H1 (cell line): Measurements from ENCODE around the gene SH2D1B. TPM values are rescaled to one million over a fixed set of nuclear protein-coding genes. Genes with fewer than 3 reads are reported as not detected.

Source experiments
- CTCF ChIA-PET: fragments of 300-600 bp; sonication (Branson Sonifier 250); formaldehyde crosslinking; loops from one replicate; lab custom pipeline; 2021; ENCODE audit not compliant: partially characterized antibody; lab: Charles Lee
- POLR2A ChIA-PET: fragments of 300-600 bp; sonication (Branson Sonifier 250); formaldehyde crosslinking; loops from one replicate; lab custom pipeline; 2021; ENCODE audit warnings: inconsistent platforms; ENCODE audit not compliant: partially characterized antibody; lab: Charles Lee
- DNase-seq, 2 experiments: peaks; one replicate each; pipeline versions ENCODE4 v3.0.0 to v3.0.0-alpha.2; 2010 to 2022; ENCODE audit warnings: low spot score in 2 of 2, low read depth in 1 of 2, mixed read lengths in 1 of 2
- FAIRE-seq: peaks from 2 replicates; lab custom pipeline; 2011; peaks lifted over from hg19 to GRCh38; lab: Jason Lieb, UNC
- H2AFZ ChIP-seq: 2 replicates; pipeline ENCODE4 v1.8.1; 2012; ENCODE audit warnings: low read length, inconsistent platforms
- H2AK5ac ChIP-seq: 2 replicates; pipeline ENCODE4 v1.6.1; 2013; ENCODE audit warnings: low read depth, low read length
- H2BK120ac ChIP-seq: replicated peaks from 2 replicates; pipeline ENCODE3; 2013; ENCODE audit warnings: low read depth, low read length, inconsistent platforms
- H2BK12ac ChIP-seq: 2 replicates; pipeline ENCODE4 v1.6.1; 2013; ENCODE audit warnings: low read depth, low read length
- H2BK15ac ChIP-seq: 2 replicates; pipeline ENCODE4 v1.6.1; 2013; ENCODE audit warnings: low read length
- H2BK20ac ChIP-seq: 2 replicates; pipeline ENCODE4 v1.6.1; 2013; ENCODE audit warnings: low read length
- H2BK5ac ChIP-seq: 2 replicates; pipeline ENCODE4 v1.6.1; 2013; ENCODE audit warnings: low read depth, low read length
- H3K14ac ChIP-seq: 2 replicates; pipeline ENCODE4 v1.6.1; 2013; ENCODE audit warnings: inconsistent platforms; ENCODE audit not compliant: insufficient read length
- H3K18ac ChIP-seq: 2 replicates; pipeline ENCODE4 v1.6.1; 2013; ENCODE audit warnings: low read length; ENCODE audit errors: extremely low read depth
- H3K23ac ChIP-seq: 2 replicates; pipeline ENCODE4 v1.6.1; 2013; ENCODE audit warnings: inconsistent platforms; ENCODE audit not compliant: insufficient read length
- H3K23me2 ChIP-seq: 2 replicates; pipeline ENCODE4 v1.6.1; 2013; ENCODE audit warnings: low read depth, low read length
- H3K27ac ChIP-seq: 2 replicates; pipeline ENCODE4 v1.6.1; 2011; ENCODE audit warnings: low read depth, low read length, inconsistent platforms
- H3K27me3 ChIP-seq, 4 experiments: replicated peaks in 1 of 4; 1 replicate in 1 of 4; 2 replicates in 3 of 4; pipeline versions ENCODE4 v1.6.1 to v1.8.1; 2011 to 2013; ENCODE audit warnings: low read length in 3 of 4, mild to moderate bottlenecking in 3 of 4, inconsistent platforms in 2 of 4, mixed read lengths in 2 of 4, moderate library complexity in 1 of 4; ENCODE audit not compliant: control insufficient read depth in 3 of 4, insufficient read depth in 3 of 4; ENCODE audit errors: extremely low read depth in 1 of 4
- H3K36me3 ChIP-seq, 4 experiments: 2 replicates each; pipeline versions ENCODE4 v1.6.1 to v1.8.1; 2011 to 2013; ENCODE audit warnings: mild to moderate bottlenecking in 4 of 4, low read length in 3 of 4, moderate library complexity in 2 of 4, control low read depth in 1 of 4, inconsistent platforms in 1 of 4; ENCODE audit not compliant: insufficient read depth in 4 of 4, control insufficient read depth in 2 of 4
- H3K4ac ChIP-seq: replicated peaks from 2 replicates; pipeline ENCODE3; 2013; ENCODE audit warnings: low read length, low read depth, mixed read lengths, inconsistent platforms; ENCODE audit not compliant: insufficient read length
- H3K4me1 ChIP-seq, 4 experiments: replicated peaks in 1 of 4; 1 replicate in 1 of 4; 2 replicates in 3 of 4; pipeline versions ENCODE4 v1.6.1 to v1.8.1; 2011 to 2013; ENCODE audit warnings: low read length in 3 of 4, inconsistent platforms in 2 of 4, mixed read lengths in 1 of 4; ENCODE audit not compliant: insufficient read depth in 4 of 4, control insufficient read depth in 3 of 4
- H3K4me2 ChIP-seq, 2 experiments: 2 replicates each; pipeline versions ENCODE4 v1.6.1 to v1.8.1; 2011 to 2013; ENCODE audit warnings: low read depth in 2 of 2, low read length in 2 of 2, control low read depth in 1 of 2, inconsistent platforms in 1 of 2, mild to moderate bottlenecking in 1 of 2; ENCODE audit not compliant: insufficient read depth in 1 of 2
- H3K4me3 ChIP-seq, 4 experiments: fragments of 200-600, 300-600 bp in 1 of 4; sonication (generic), shearing (Covaris generic), sonication (Bioruptor Twin) in 1 of 4; 2 replicates each; pipeline versions ENCODE4 v1.5.1 to v1.8.1; 2011 to 2016; ENCODE audit warnings: low read length in 4 of 4, low read depth in 3 of 4, control low read depth in 2 of 4, inconsistent platforms in 2 of 4, mild to moderate bottlenecking in 2 of 4, mixed read lengths in 1 of 4, moderate library complexity in 1 of 4; ENCODE audit not compliant: insufficient read depth in 2 of 4; ENCODE audit errors: extremely low read depth in 1 of 4
- H3K56ac ChIP-seq: replicated peaks from 2 replicates; pipeline ENCODE3; 2013; ENCODE audit warnings: low read depth, mild to moderate bottlenecking, mixed read lengths, low read length, inconsistent platforms; ENCODE audit not compliant: insufficient read length
- H3K79me1 ChIP-seq: 2 replicates; pipeline ENCODE4 v1.6.1; 2013; ENCODE audit warnings: low read depth, low read length, control low read depth
- H3K79me2 ChIP-seq, 2 experiments: 2 replicates each; pipeline versions ENCODE4 v1.6.1 to v1.8.1; 2012 to 2013; ENCODE audit warnings: low read length in 2 of 2, mild to moderate bottlenecking in 2 of 2, inconsistent platforms in 1 of 2; ENCODE audit not compliant: insufficient read depth in 2 of 2, control insufficient read depth in 1 of 2
- H3K9ac ChIP-seq, 4 experiments: replicated peaks in 1 of 4; 1 replicate in 1 of 4; 2 replicates in 3 of 4; pipeline versions ENCODE4 v1.6.1 to v1.8.1; 2011 to 2013; ENCODE audit warnings: low read depth in 3 of 4, low read length in 3 of 4, control low read depth in 2 of 4, mild to moderate bottlenecking in 2 of 4, moderate library complexity in 2 of 4, inconsistent platforms in 1 of 4; ENCODE audit errors: extremely low read depth in 1 of 4
- H3K9me3 ChIP-seq, 2 experiments: 2 replicates each; pipeline versions ENCODE4 v1.6.1 to v1.8.1; 2012 to 2013; ENCODE audit warnings: mild to moderate bottlenecking in 2 of 2, moderate library complexity in 2 of 2, control low read depth in 1 of 2, inconsistent platforms in 1 of 2, low read depth in 1 of 2, low read length in 1 of 2, mixed read lengths in 1 of 2; ENCODE audit not compliant: insufficient read depth in 2 of 2
- H4K20me1 ChIP-seq, 2 experiments: replicated peaks in 1 of 2; 2 replicates each; pipeline versions ENCODE3 to v1.8.1; 2011 to 2013; ENCODE audit warnings: inconsistent platforms in 2 of 2, low read length in 2 of 2, mild to moderate bottlenecking in 1 of 2; ENCODE audit not compliant: insufficient read depth in 2 of 2, control insufficient read depth in 1 of 2
- H4K5ac ChIP-seq: 2 replicates; pipeline ENCODE4 v1.6.1; 2013; ENCODE audit warnings: low read length, low read depth, mixed read lengths, inconsistent platforms; ENCODE audit not compliant: insufficient read length
- H4K8ac ChIP-seq: 2 replicates; pipeline ENCODE4 v1.8.0; 2013; ENCODE audit warnings: mild to moderate bottlenecking, moderate library complexity, low read length, inconsistent platforms; ENCODE audit not compliant: insufficient read depth; ENCODE audit errors: extremely low read depth
- H4K91ac ChIP-seq: replicated peaks from 2 replicates; pipeline ENCODE3; 2013; ENCODE audit warnings: low read length, mixed read lengths, inconsistent platforms; ENCODE audit not compliant: insufficient read length
- ASH2L ChIP-seq: fragments of 200-600, 300-600 bp; sonication (generic); IDR thresholded peaks from one replicate; pipeline ENCODE4 v1.7.1; 2017; ENCODE audit warnings: low read length
- ATF3 ChIP-seq: IDR thresholded peaks from 2 replicates; pipeline ENCODE4 v1.6.1; 2011; ENCODE audit warnings: low read depth, mild to moderate bottlenecking, low read length; ENCODE audit not compliant: insufficient read depth
- BACH1 ChIP-seq: IDR thresholded peaks from 2 replicates; pipeline ENCODE4 v1.6.1; 2012; ENCODE audit warnings: low read length, improper control_type of control experiment
- CBX5 ChIP-seq: fragments of 300-800, 300-1000 bp; sonication (generic); IDR thresholded peaks from 2 replicates; pipeline ENCODE4 v1.7.1; 2016; ENCODE audit warnings: antibody characterized with exemption, low read length, low read depth
- CHD1 ChIP-seq: IDR thresholded peaks from 2 replicates; pipeline ENCODE4 v1.6.1; 2012; ENCODE audit warnings: low read depth, low read length, improper control_type of control experiment
- CREB1 ChIP-seq: IDR thresholded peaks from 2 replicates; pipeline ENCODE4 v1.6.1; 2012; ENCODE audit warnings: inconsistent platforms
- HDAC2 ChIP-seq, 2 experiments: fragments of 300-600 bp in 1 of 2; sonication (generic) in 1 of 2; IDR thresholded peaks; 2 replicates each; pipeline ENCODE4 v1.6.1; 2011 to 2012; ENCODE audit warnings: low read depth in 2 of 2, low read length in 2 of 2, mild to moderate bottlenecking in 2 of 2, moderate library complexity in 2 of 2, borderline replicate concordance in 1 of 2, inconsistent platforms in 1 of 2
- KDM4A ChIP-seq: IDR thresholded peaks from one replicate; pipeline ENCODE4 v1.7.1; 2012; ENCODE audit warnings: low read depth, mild to moderate bottlenecking, moderate library complexity, low read length, inconsistent platforms; ENCODE audit not compliant: severe bottlenecking
- SIX5 ChIP-seq: IDR thresholded peaks from 2 replicates; pipeline ENCODE4 v1.6.1; 2011; ENCODE audit warnings: mild to moderate bottlenecking, low read depth, low read length
- SUZ12 ChIP-seq: fragments of 200-600 bp; sonication (generic); IDR thresholded peaks from 2 replicates; pipeline ENCODE4 v1.6.1; 2012; ENCODE audit warnings: mild to moderate bottlenecking, inconsistent platforms, low read length, moderate library complexity, mixed read lengths
- TAF1 ChIP-seq: IDR thresholded peaks from 2 replicates; pipeline ENCODE4 v1.6.1; 2011; ENCODE audit warnings: mild to moderate bottlenecking, low read depth, low read length
- TCF12 ChIP-seq: IDR thresholded peaks from 2 replicates; pipeline ENCODE4 v1.6.1; 2011; ENCODE audit warnings: low read depth, mild to moderate bottlenecking, low read length
- WGBS, 2 experiments: shearing (Covaris generic) in 1 of 2; methylation state at CpG; one replicate each; pipeline versions ENCODE4 v1.1.6 to v1.1.7; 2013 to 2015; ENCODE audit warnings: low lambda C conversion rate in 2 of 2, mixed read lengths in 2 of 2, inconsistent platforms in 1 of 2, low coverage in 1 of 2, missing lambda C conversion rate in 1 of 2; ENCODE audit not compliant: insufficient replicate concordance in 2 of 2, insufficient coverage in 1 of 2, insufficient read length in 1 of 2; ENCODE audit errors: extremely low coverage in 1 of 2, missing lambda C conversion rate in 1 of 2; 5-methylcytosine and 5-hydroxymethylcytosine counted together
- polyA plus RNA-seq, 7 experiments: library from polyadenylated mRNA; depleted of rRNA in 3 of 7; stranded (reverse) in 5 of 7; unstranded in 2 of 7; fragments of >200 nt in 5 of 7; fragments of 200-250 nt in 2 of 7; gene quantifications; 1 replicate in 5 of 7; 2 replicates in 1 of 7; 4 replicates in 1 of 7; pipeline versions ENCODE4 v1.2.1 to v1.2.3, GENCODE V29; 2011 to 2013; ENCODE audit warnings: missing spikeins in 2 of 7, mixed read lengths in 2 of 7
- total RNA-seq: library from RNA; stranded (reverse); fragmentation: NEBNext Ultra II Directional; extraction: Animal tissue kit (Norgen Biotek cat#: 25700); gene quantifications from 2 replicates; pipeline ENCODE4 v1.2.1, GENCODE V29; 2021

Gene SH2D1B
- total and polyA plus RNA-seq, 2 of the 8 experiments (the other 6 are each of a cell fraction or from before 2014, with no cell fraction given), result not detected

- WGBS, 2 experiments, result 91% methylated on average over 3 of the region's 3 CpGs; no CpG with 5 or more reads in 1 of the 2 experiments
- Histone ChIP-seq H2AK5ac (no peak overlapping the region), H2BK15ac (no peak overlapping the region), H2BK120ac (no peak overlapping the region), H2AFZ (peak overlapping the region; percentile 54; the same call in 1 of the 2 replicates), H3K4me3 (no peak overlapping the region), H3K36me3 (no peaks in the 10 kb centered on the region), H3K79me2 (no peaks in the 10 kb centered on the region), H4K5ac (no peak overlapping the region), H4K20me1 (no peaks in the 10 kb centered on the region), H3K4ac (no peak overlapping the region), H3K18ac (no peak overlapping the region), H4K91ac (no peak overlapping the region), H3K4me1 (peaks cover 2 to 13% (median 5%) of the 10 kb centered on the region in 4 experiments; a peak in 3 of 7 replicates), H3K14ac (no peak overlapping the region), H4K8ac (no peak overlapping the region), H3K4me2 (no peak overlapping the region), H2BK20ac (no peak overlapping the region), H3K79me1 (no peaks in the 10 kb centered on the region), H3K23me2 (no peaks in the 10 kb centered on the region), H2BK5ac (peak overlapping the region; percentile 38; the same call in 1 of the 2 replicates), H3K9me3 (no peaks in the 10 kb centered on the region), H3K23ac (no peak overlapping the region), H3K9ac (no peak overlapping the region), H2BK12ac (no peak overlapping the region), H3K56ac (no peak overlapping the region), H3K27ac (no peak overlapping the region), H3K27me3 (no peaks in the 10 kb centered on the region)
- ChIA-PET POLR2A (interaction anchor here (0.7 to 1.5 kb wide), 4 partner anchors 9 to 89 kb away, joined by 3 to 5 read pairs (median 3); no protein-coding TSS in a partner anchor), CTCF (interaction anchor here (0.9 to 2.2 kb wide), 8 partner anchors 9 to 79 kb away, joined by 3 to 11 read pairs (median 3); no protein-coding TSS in a partner anchor)
- DNase-seq, result peak in 1 of 2 experiments; percentile 33
- TF ChIP-seq TAF1 (no peak), SIX5 (no peak), SUZ12 (no peak), CBX5 (no peak), CREB1 (no peak), CHD1 (no peak), KDM4A (no peak), BACH1 (no peak), TCF12 (no peak), ATF3 (no peak), ASH2L (no peak), HDAC2 (IDR thresholded peaks at IDR 0.05; ENCODE audit: borderline replicate concordance in 1 of 2, low read depth in 2 of 2, low read length in 2 of 2) (no peak)
- no peak for FAIRE-seq
Observed at GRCh38 chr1:162397943-162398560, 13.9 kb downstream of the SH2D1B start.
